GM23338 (cell line): Measurements from ENCODE around the gene AHCY. TPM values are rescaled to one million over a fixed set of nuclear protein-coding genes. Genes with fewer than 3 reads are reported as not detected.

Experiments
- ATAC-seq: fragments of 200-7000 bp; cut with Tn5 transposase; 3 replicates; pipeline ENCODE4 v1.9.1; 2020
- DNase-seq: peaks from one replicate; pipeline ENCODE4 v3.0.0-alpha.2; 2015; ENCODE audit warnings: low spot score
- H2AFZ ChIP-seq: fragments of 200-600 bp; sonication (generic); 2 replicates; pipeline ENCODE4 v1.8.0; 2016; ENCODE audit warnings: antibody characterized with exemption, mild to moderate bottlenecking, moderate library complexity
- H3F3A ChIP-seq: fragments of 200-600 bp; sonication (generic); replicated peaks from 2 replicates; pipeline ENCODE4 v1.8.0; 2017; ENCODE audit warnings: antibody characterized with exemption, mixed run types, low read depth
- H3K27ac ChIP-seq: fragments of 200-600 bp; sonication (generic); 2 replicates; pipeline ENCODE4 v1.6.1; 2016; ENCODE audit warnings: low read depth
- H3K27me3 ChIP-seq: fragments of 200-600 bp; sonication (generic); 2 replicates; pipeline ENCODE4 v1.8.0; 2016; ENCODE audit warnings: mild to moderate bottlenecking, mixed run types, moderate library complexity; ENCODE audit not compliant: insufficient read depth
- H3K36me3 ChIP-seq: fragments of 200-600 bp; sonication (generic); 2 replicates; pipeline ENCODE4 v1.8.0; 2016; ENCODE audit warnings: mild to moderate bottlenecking; ENCODE audit not compliant: insufficient read depth
- H3K4me1 ChIP-seq: fragments of 200-600 bp; sonication (generic); 2 replicates; pipeline ENCODE4 v1.8.0; 2016; ENCODE audit warnings: mild to moderate bottlenecking, moderate library complexity; ENCODE audit not compliant: insufficient read depth
- H3K4me2 ChIP-seq: fragments of 200-600 bp; sonication (generic); 2 replicates; pipeline ENCODE4 v1.7.1; 2017; ENCODE audit warnings: mixed run types
- H3K4me3 ChIP-seq: fragments of 200-600 bp; sonication (generic); 2 replicates; pipeline ENCODE4 v1.6.1; 2016; ENCODE audit warnings: mixed run types
- H3K79me2 ChIP-seq: fragments of 200-600 bp; sonication (generic); replicated peaks from 2 replicates; pipeline ENCODE4 v1.8.0; 2017; ENCODE audit warnings: mild to moderate bottlenecking; ENCODE audit not compliant: insufficient read depth
- H3K9me2 ChIP-seq: fragments of 200-600 bp; sonication (generic); 2 replicates; pipeline ENCODE4 v1.8.0; 2017; ENCODE audit not compliant: insufficient read depth
- H4K20me1 ChIP-seq: fragments of 200-600 bp; sonication (generic); replicated peaks from 2 replicates; pipeline ENCODE4 v1.8.0; 2017; ENCODE audit warnings: mild to moderate bottlenecking; ENCODE audit not compliant: insufficient read depth
- H3K27ac Mint-ChIP-seq: 2 replicates; pipeline ENCODE4 v1.8.0; 2020; ENCODE audit warnings: inconsistent platforms, mild to moderate bottlenecking, moderate library complexity, mixed read lengths
- H3K27me3 Mint-ChIP-seq: 3 replicates; pipeline ENCODE4 v1.8.0; 2022; ENCODE audit warnings: low read depth, mild to moderate bottlenecking, moderate library complexity, mixed read lengths, inconsistent platforms; ENCODE audit not compliant: insufficient read depth, poor library complexity
- H3K36me3 Mint-ChIP-seq: 3 replicates; pipeline ENCODE4 v1.8.0; 2021; ENCODE audit warnings: low read depth, mild to moderate bottlenecking, inconsistent platforms, moderate library complexity, mixed read lengths
- H3K4me1 Mint-ChIP-seq: 3 replicates; pipeline ENCODE4 v1.8.0; 2020; ENCODE audit warnings: mild to moderate bottlenecking, inconsistent platforms, mixed read lengths
- H3K4me3 Mint-ChIP-seq: 3 replicates; pipeline ENCODE4 v1.8.0; 2021; ENCODE audit warnings: moderate library complexity, mild to moderate bottlenecking, inconsistent platforms, mixed read lengths
- H3K9me3 Mint-ChIP-seq: 3 replicates; pipeline ENCODE4 v1.8.0; 2020; ENCODE audit warnings: moderate library complexity, mild to moderate bottlenecking, inconsistent platforms, mixed read lengths
- ETS1 ChIP-seq: IDR thresholded peaks from 2 replicates; pipeline ENCODE4 v1.6.1; 2016; ENCODE audit warnings: antibody characterized with exemption
- EZH2 ChIP-seq: fragments of 200-600 bp; sonication (generic); IDR thresholded peaks from one replicate; pipeline ENCODE4 v1.8.0; 2017; ENCODE audit warnings: antibody characterized with exemption, mild to moderate bottlenecking, low read depth; ENCODE audit not compliant: unreplicated experiment
- EZH2phosphoT487 ChIP-seq: fragments of 200-600 bp; sonication (generic); IDR thresholded peaks from one replicate; pipeline ENCODE4 v1.8.1; 2018; ENCODE audit warnings: antibody characterized with exemption; ENCODE audit not compliant: unreplicated experiment
- ZNF114 ChIP-seq: fragments of 250-450 bp; sonication (Bioruptor Pico); IDR thresholded peaks from 2 replicates; pipeline ENCODE4 v1.5.0; 2020; ENCODE audit warnings: mild to moderate bottlenecking, moderate library complexity
- polyA plus RNA-seq: library from polyadenylated mRNA; unstranded; fragments of >200 nt; fragmentation: Nextera tagmentation; extraction: Ambion mirVana; gene quantifications from 2 replicates; pipeline ENCODE4 v1.2.1, GENCODE V29; 2016
- total RNA-seq: library from RNA; depleted of rRNA; stranded (reverse); fragments of >200 nt; shearing (Covaris generic); gene quantifications from 2 replicates; pipeline ENCODE4 v1.2.3, GENCODE V29; 2014
- TF ChIP-seq, protein P1 (sequence below): fragments of 250-450 bp; sonication (Bioruptor Pico); IDR thresholded peaks from 2 replicates; pipeline ENCODE4 v1.5.0; 2020; ENCODE audit warnings: mild to moderate bottlenecking, moderate library complexity
- TF ChIP-seq, protein P2 (sequence below), 2 experiments: fragments of 200-600 bp in 1 of 2; sonication (generic) in 1 of 2; conservative IDR thresholded peaks; 2 replicates each; pipeline versions ENCODE4 v1.5.1 to v1.6.1; 2016 to 2017; ENCODE audit warnings: antibody characterized with exemption in 2 of 2, low read depth in 2 of 2, mild to moderate bottlenecking in 2 of 2, moderate library complexity in 1 of 2

Gene AHCY
- total and polyA plus RNA-seq, 2 experiments from 2014 or later = 138 to 423 TPM

GRCh38 chr20:34293119-34293518 lies 10.0 kb downstream of the AHCY start:
- Histone ChIP-seq H4K20me1 (peaks cover 45% of the 10 kb centered on the region), H3K4me3 (no peak overlapping the region), H3K4me1 (no peaks in the 10 kb centered on the region; the same call in 1 of the 2 replicates), H3K27me3 (no peaks in the 10 kb centered on the region), H3K79me2 (peaks cover 45% of the 10 kb centered on the region), H3K4me2 (no peak overlapping the region), H3F3A (no peaks in the 10 kb centered on the region), H3K9me2 (no peaks in the 10 kb centered on the region), H3K27ac (no peak overlapping the region), H3K36me3 (peaks cover 53% of the 10 kb centered on the region), H2AFZ (no peak overlapping the region)
- H3K27me3 Mint-ChIP-seq = peaks cover 22% of the 10 kb centered on the region
- H3K36me3 Mint-ChIP-seq = peaks cover 84% of the 10 kb centered on the region
- no peak overlapping the region for H3K4me3 Mint-ChIP-seq
- TF ChIP-seq, protein P1, sequence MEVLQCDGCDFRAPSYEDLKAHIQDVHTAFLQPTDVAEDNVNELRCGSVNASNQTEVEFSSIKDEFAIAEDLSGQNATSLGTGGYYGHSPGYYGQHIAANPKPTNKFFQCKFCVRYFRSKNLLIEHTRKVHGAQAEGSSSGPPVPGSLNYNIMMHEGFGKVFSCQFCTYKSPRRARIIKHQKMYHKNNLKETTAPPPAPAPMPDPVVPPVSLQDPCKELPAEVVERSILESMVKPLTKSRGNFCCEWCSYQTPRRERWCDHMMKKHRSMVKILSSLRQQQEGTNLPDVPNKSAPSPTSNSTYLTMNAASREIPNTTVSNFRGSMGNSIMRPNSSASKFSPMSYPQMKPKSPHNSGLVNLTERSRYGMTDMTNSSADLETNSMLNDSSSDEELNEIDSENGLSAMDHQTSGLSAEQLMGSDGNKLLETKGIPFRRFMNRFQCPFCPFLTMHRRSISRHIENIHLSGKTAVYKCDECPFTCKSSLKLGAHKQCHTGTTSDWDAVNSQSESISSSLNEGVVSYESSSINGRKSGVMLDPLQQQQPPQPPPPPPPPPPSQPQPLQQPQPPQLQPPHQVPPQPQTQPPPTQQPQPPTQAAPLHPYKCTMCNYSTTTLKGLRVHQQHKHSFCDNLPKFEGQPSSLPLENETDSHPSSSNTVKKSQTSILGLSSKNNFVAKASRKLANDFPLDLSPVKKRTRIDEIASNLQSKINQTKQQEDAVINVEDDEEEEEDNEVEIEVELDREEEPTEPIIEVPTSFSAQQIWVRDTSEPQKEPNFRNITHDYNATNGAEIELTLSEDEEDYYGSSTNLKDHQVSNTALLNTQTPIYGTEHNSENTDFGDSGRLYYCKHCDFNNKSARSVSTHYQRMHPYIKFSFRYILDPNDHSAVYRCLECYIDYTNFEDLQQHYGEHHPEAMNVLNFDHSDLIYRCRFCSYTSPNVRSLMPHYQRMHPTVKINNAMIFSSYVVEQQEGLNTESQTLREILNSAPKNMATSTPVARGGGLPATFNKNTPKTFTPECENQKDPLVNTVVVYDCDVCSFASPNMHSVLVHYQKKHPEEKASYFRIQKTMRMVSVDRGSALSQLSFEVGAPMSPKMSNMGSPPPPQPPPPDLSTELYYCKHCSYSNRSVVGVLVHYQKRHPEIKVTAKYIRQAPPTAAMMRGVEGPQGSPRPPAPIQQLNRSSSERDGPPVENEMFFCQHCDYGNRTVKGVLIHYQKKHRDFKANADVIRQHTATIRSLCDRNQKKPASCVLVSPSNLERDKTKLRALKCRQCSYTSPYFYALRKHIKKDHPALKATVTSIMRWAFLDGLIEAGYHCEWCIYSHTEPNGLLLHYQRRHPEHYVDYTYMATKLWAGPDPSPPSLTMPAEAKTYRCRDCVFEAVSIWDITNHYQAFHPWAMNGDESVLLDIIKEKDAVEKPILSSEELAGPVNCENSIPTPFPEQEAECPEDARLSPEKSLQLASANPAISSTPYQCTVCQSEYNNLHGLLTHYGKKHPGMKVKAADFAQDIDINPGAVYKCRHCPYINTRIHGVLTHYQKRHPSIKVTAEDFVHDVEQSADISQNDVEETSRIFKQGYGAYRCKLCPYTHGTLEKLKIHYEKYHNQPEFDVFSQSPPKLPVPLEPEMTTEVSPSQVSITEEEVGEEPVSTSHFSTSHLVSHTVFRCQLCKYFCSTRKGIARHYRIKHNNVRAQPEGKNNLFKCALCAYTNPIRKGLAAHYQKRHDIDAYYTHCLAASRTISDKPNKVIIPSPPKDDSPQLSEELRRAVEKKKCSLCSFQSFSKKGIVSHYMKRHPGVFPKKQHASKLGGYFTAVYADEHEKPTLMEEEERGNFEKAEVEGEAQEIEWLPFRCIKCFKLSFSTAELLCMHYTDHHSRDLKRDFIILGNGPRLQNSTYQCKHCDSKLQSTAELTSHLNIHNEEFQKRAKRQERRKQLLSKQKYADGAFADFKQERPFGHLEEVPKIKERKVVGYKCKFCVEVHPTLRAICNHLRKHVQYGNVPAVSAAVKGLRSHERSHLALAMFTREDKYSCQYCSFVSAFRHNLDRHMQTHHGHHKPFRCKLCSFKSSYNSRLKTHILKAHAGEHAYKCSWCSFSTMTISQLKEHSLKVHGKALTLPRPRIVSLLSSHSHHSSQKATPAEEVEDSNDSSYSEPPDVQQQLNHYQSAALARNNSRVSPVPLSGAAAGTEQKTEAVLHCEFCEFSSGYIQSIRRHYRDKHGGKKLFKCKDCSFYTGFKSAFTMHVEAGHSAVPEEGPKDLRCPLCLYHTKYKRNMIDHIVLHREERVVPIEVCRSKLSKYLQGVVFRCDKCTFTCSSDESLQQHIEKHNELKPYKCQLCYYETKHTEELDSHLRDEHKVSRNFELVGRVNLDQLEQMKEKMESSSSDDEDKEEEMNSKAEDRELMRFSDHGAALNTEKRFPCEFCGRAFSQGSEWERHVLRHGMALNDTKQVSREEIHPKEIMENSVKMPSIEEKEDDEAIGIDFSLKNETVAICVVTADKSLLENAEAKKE (CRISPR knock-in tag) = no peak
- no peak for TF ChIP-seq ZNF114 (CRISPR knock-in tag)
- TF ChIP-seq ETS1 = no peak
- TF ChIP-seq EZH2 = no peak
- no peak for TF ChIP-seq EZH2phosphoT487
- TF ChIP-seq, protein P2, sequence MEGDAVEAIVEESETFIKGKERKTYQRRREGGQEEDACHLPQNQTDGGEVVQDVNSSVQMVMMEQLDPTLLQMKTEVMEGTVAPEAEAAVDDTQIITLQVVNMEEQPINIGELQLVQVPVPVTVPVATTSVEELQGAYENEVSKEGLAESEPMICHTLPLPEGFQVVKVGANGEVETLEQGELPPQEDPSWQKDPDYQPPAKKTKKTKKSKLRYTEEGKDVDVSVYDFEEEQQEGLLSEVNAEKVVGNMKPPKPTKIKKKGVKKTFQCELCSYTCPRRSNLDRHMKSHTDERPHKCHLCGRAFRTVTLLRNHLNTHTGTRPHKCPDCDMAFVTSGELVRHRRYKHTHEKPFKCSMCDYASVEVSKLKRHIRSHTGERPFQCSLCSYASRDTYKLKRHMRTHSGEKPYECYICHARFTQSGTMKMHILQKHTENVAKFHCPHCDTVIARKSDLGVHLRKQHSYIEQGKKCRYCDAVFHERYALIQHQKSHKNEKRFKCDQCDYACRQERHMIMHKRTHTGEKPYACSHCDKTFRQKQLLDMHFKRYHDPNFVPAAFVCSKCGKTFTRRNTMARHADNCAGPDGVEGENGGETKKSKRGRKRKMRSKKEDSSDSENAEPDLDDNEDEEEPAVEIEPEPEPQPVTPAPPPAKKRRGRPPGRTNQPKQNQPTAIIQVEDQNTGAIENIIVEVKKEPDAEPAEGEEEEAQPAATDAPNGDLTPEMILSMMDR (conservative IDR thresholded peaks at IDR 0.05; ENCODE audit: low read depth in 2 of 2) = no peak
- no peak for DNase-seq
- H3K4me1 Mint-ChIP-seq = peaks cover 5% of the 10 kb centered on the region; the same call in 1 of the 3 replicates
- no peak for ATAC-seq
- H3K27ac Mint-ChIP-seq = no peak overlapping the region
- no peaks in the 10 kb centered on the region for H3K9me3 Mint-ChIP-seq
